ENCODE results near the gene MSL2.
A peak's percentile ranks its signal among the peaks of the same experiment; 100 is the strongest.
"Not testable (repeated sequence)": the region's sequence is repeated elsewhere in the genome, so short reads cannot be mapped to it uniquely, and the experiment has no call there.

Gene MSL2

GRCh38 chr3:136134091-136134490, 62.0 kb downstream of the MSL2 start:
- no peak overlapping the region for H3K18ac ChIP-seq (ENCODE audit: low read depth in 1 of 2, low read length in 2 of 2)

DNA sequence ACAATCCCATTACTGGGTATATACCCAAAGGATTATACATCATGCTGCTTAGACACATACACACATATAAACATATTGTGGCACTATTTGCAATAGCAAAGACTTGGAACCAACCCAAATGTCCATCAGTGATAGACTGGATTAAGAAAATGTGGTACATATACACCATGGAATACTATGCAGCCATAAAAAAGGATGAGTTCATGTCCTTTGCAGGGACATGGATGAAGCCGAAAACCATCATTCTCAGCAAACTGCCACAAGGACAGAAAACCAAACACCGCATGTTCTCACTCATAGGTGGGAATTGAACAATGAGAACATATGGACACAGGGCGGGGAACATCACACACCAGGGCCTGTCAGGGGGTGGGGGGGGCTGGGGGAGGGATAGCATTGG, 64.5 kb downstream of the MSL2 start:
- H2BK12ac ChIP-seq (ENCODE audit: low read length in 2 of 2); H3K79me1 ChIP-seq (replicated peaks; ENCODE audit: low read length, poor library complexity, severe bottlenecking); H3K23ac ChIP-seq (ENCODE audit: low read length in 2 of 2); H2AFZ ChIP-seq (ENCODE audit: low read depth, low read length); H4K8ac ChIP-seq (ENCODE audit: low read length); H3K4ac ChIP-seq (ENCODE audit: low read depth in 1 of 2, low read length in 2 of 2); H3K27ac ChIP-seq (ENCODE audit: low read length, poor library complexity, severe bottlenecking); H3K9ac ChIP-seq (ENCODE audit: low read length); H3K18ac ChIP-seq (ENCODE audit: low read depth in 1 of 2, low read length in 2 of 2); DNase-seq; H3K36me3 ChIP-seq (ENCODE audit: control insufficient read depth in 1 of 2, insufficient read depth in 2 of 2, low read depth in 1 of 2, low read length in 2 of 2); H3K14ac ChIP-seq (ENCODE audit: low read length in 2 of 2); H4K91ac ChIP-seq (ENCODE audit: low read length); H3K27me3 ChIP-seq (ENCODE audit: control insufficient read depth in 1 of 2, insufficient read depth in 1 of 2, low read length in 2 of 2); H2BK120ac ChIP-seq (ENCODE audit: low read depth, low read length); H2BK15ac ChIP-seq (ENCODE audit: low read depth, poor library complexity, severe bottlenecking); H3K4me3 ChIP-seq (ENCODE audit: insufficient read depth in 1 of 2, low read depth in 1 of 2, low read length in 2 of 2); H2AK5ac ChIP-seq (ENCODE audit: low read length, severe bottlenecking); H3K4me1 ChIP-seq (ENCODE audit: control insufficient read depth, insufficient read depth, low read depth, low read length); H3K4me2 ChIP-seq (ENCODE audit: low read length, poor library complexity, severe bottlenecking); H2BK5ac ChIP-seq (ENCODE audit: low read depth, low read length, poor library complexity, severe bottlenecking); H3K9me3 ChIP-seq (ENCODE audit: control insufficient read depth, low read length): not testable (repeated sequence)
- 100% methylated on average over 2 of the region's 3 CpGs for WGBS

More at GRCh38 chr3:136134091-136134490, 62.0 kb downstream of the MSL2 start:
- Histone ChIP-seq H3K36me3 (ENCODE audit: control insufficient read depth in 1 of 2, insufficient read depth in 2 of 2, low read depth in 1 of 2, low read length in 2 of 2) (peaks cover 2 to 9% of the 10 kb centered on the region in 2 experiments), H3K4me1 (ENCODE audit: control insufficient read depth, insufficient read depth, low read depth, low read length) (no peaks in the 10 kb centered on the region), H3K23ac (ENCODE audit: low read length in 2 of 2) (no peak overlapping the region), H3K9me3 (ENCODE audit: control insufficient read depth, low read length) (no peaks in the 10 kb centered on the region), H3K4me3 (ENCODE audit: insufficient read depth in 1 of 2, low read depth in 1 of 2, low read length in 2 of 2) (no peak overlapping the region), H3K9ac (ENCODE audit: low read length) (no peak overlapping the region), H2BK5ac (ENCODE audit: low read depth, low read length, poor library complexity, severe bottlenecking) (no peak overlapping the region), H3K4me2 (ENCODE audit: low read length, poor library complexity, severe bottlenecking) (no peak overlapping the region), H3K27me3 (ENCODE audit: control insufficient read depth in 1 of 2, insufficient read depth in 1 of 2, low read length in 2 of 2) (no peaks in the 10 kb centered on the region), H2BK12ac (ENCODE audit: low read length in 2 of 2) (no peak overlapping the region), H2AK5ac (ENCODE audit: low read length, severe bottlenecking) (no peak overlapping the region), H3K79me1 (replicated peaks; ENCODE audit: low read length, poor library complexity, severe bottlenecking) (peaks cover 4% of the 10 kb centered on the region), H3K27ac (ENCODE audit: low read length, poor library complexity, severe bottlenecking) (no peak overlapping the region), H4K8ac (ENCODE audit: low read length) (no peak overlapping the region), H2AFZ (ENCODE audit: low read depth, low read length) (no peak overlapping the region), H3K14ac (ENCODE audit: low read length in 2 of 2) (no peak overlapping the region), H3K4ac (ENCODE audit: low read depth in 1 of 2, low read length in 2 of 2) (no peak overlapping the region), H4K91ac (ENCODE audit: low read length) (no peak overlapping the region), H2BK15ac (ENCODE audit: low read depth, poor library complexity, severe bottlenecking) (no peak overlapping the region), H2BK120ac (ENCODE audit: low read depth, low read length) (no peak overlapping the region)
- WGBS = 100% methylated on average over 1 of the region's 1 CpG
- DNase-seq = no peak

- H4K8ac ChIP-seq (ENCODE audit: low read length) = no peak overlapping the region
- H3K27ac ChIP-seq (ENCODE audit: low read length, poor library complexity, severe bottlenecking) = no peak overlapping the region
- no peak overlapping the region for H3K4me3 ChIP-seq (ENCODE audit: insufficient read depth in 1 of 2, low read depth in 1 of 2, low read length in 2 of 2)
- H3K9ac ChIP-seq (ENCODE audit: low read length) = no peak overlapping the region
- H3K27me3 ChIP-seq (ENCODE audit: control insufficient read depth in 1 of 2, insufficient read depth in 1 of 2, low read length in 2 of 2) = no peaks in the 10 kb centered on the region
- H3K4ac ChIP-seq (ENCODE audit: low read depth in 1 of 2, low read length in 2 of 2) = no peak overlapping the region
- no peak overlapping the region for H4K91ac ChIP-seq (ENCODE audit: low read length)
- no peak overlapping the region for H3K23ac ChIP-seq (ENCODE audit: low read length in 2 of 2)
- no peak overlapping the region for H2BK120ac ChIP-seq (ENCODE audit: low read depth, low read length)
- H3K79me1 ChIP-seq (replicated peaks; ENCODE audit: low read length, poor library complexity, severe bottlenecking) = peaks cover 5% of the 10 kb centered on the region
- no peak overlapping the region for H2AK5ac ChIP-seq (ENCODE audit: low read length, severe bottlenecking)
- H2BK15ac ChIP-seq (ENCODE audit: low read depth, poor library complexity, severe bottlenecking) = no peak overlapping the region
- H2BK12ac ChIP-seq (ENCODE audit: low read length in 2 of 2) = no peak overlapping the region
- 97% methylated on average over 3 of the region's 4 CpGs for WGBS
- H2AFZ ChIP-seq (ENCODE audit: low read depth, low read length) = no peak overlapping the region
- peaks cover 14 to 35% of the 10 kb centered on the region in 2 experiments for H3K36me3 ChIP-seq (ENCODE audit: control insufficient read depth in 1 of 2, insufficient read depth in 2 of 2, low read depth in 1 of 2, low read length in 2 of 2)
- no peak overlapping the region for H2BK5ac ChIP-seq (ENCODE audit: low read depth, low read length, poor library complexity, severe bottlenecking)
- peaks cover 4% of the 10 kb centered on the region for H3K9me3 ChIP-seq (ENCODE audit: control insufficient read depth, low read length)
- H3K4me1 ChIP-seq (ENCODE audit: control insufficient read depth, insufficient read depth, low read depth, low read length) = no peaks in the 10 kb centered on the region
- H3K14ac ChIP-seq (ENCODE audit: low read length in 2 of 2) = no peak overlapping the region
- no peak overlapping the region for H3K4me2 ChIP-seq (ENCODE audit: low read length, poor library complexity, severe bottlenecking)
- no peak for DNase-seq
- no peak overlapping the region for H3K18ac ChIP-seq (ENCODE audit: low read depth in 1 of 2, low read length in 2 of 2)
These were observed 74.1 kb downstream of the MSL2 start for GRCh38 chr3:136122006-136122405.

- Histone ChIP-seq H2BK120ac (ENCODE audit: low read depth, low read length) (no peak overlapping the region), H2BK5ac (ENCODE audit: low read depth, low read length, poor library complexity, severe bottlenecking) (no peak overlapping the region), H3K18ac (ENCODE audit: low read depth in 1 of 2, low read length in 2 of 2) (no peak overlapping the region), H3K36me3 (ENCODE audit: control insufficient read depth in 1 of 2, insufficient read depth in 2 of 2, low read depth in 1 of 2, low read length in 2 of 2) (peaks cover 5 to 24% of the 10 kb centered on the region in 2 experiments), H3K4me3 (ENCODE audit: insufficient read depth in 1 of 2, low read depth in 1 of 2, low read length in 2 of 2) (no peak overlapping the region), H4K8ac (ENCODE audit: low read length) (no peak overlapping the region), H3K9me3 (ENCODE audit: control insufficient read depth, low read length) (no peaks in the 10 kb centered on the region), H2BK15ac (ENCODE audit: low read depth, poor library complexity, severe bottlenecking) (no peak overlapping the region), H2AK5ac (ENCODE audit: low read length, severe bottlenecking) (no peak overlapping the region), H3K23ac (ENCODE audit: low read length in 2 of 2) (no peak overlapping the region), H3K27me3 (ENCODE audit: control insufficient read depth in 1 of 2, insufficient read depth in 1 of 2, low read length in 2 of 2) (no peaks in the 10 kb centered on the region), H4K91ac (ENCODE audit: low read length) (no peak overlapping the region), H3K4me2 (ENCODE audit: low read length, poor library complexity, severe bottlenecking) (no peak overlapping the region), H2AFZ (ENCODE audit: low read depth, low read length) (no peak overlapping the region), H3K4me1 (ENCODE audit: control insufficient read depth, insufficient read depth, low read depth, low read length) (no peaks in the 10 kb centered on the region), H3K14ac (ENCODE audit: low read length in 2 of 2) (no peak overlapping the region), H3K4ac (ENCODE audit: low read depth in 1 of 2, low read length in 2 of 2) (no peak overlapping the region), H3K9ac (ENCODE audit: low read length) (no peak overlapping the region), H3K79me1 (replicated peaks; ENCODE audit: low read length, poor library complexity, severe bottlenecking) (peaks cover 1% of the 10 kb centered on the region), H3K27ac (ENCODE audit: low read length, poor library complexity, severe bottlenecking) (no peak overlapping the region), H2BK12ac (ENCODE audit: low read length in 2 of 2) (no peak overlapping the region)
- 99% methylated on average over 8 of the region's 8 CpGs for WGBS
- peak; percentile 20 for DNase-seq
These were observed 75.5 kb downstream of the MSL2 start for GRCh38 chr3:136120373-136121348.

All from mesenchymal stem cell (in vitro differentiated cells and primary cell).